ENCODE data around the gene FKBP1A. TPM values are rescaled to one million over a fixed set of nuclear protein-coding genes. Genes with fewer than 3 reads are reported as not detected.

The FKBP1A gene
- total and polyA plus RNA-seq, 12 donors = 110 to 311 (median 140) TPM

- DNase-seq = peak in 1 of 2 donors; percentile 51
- H3K9me3 ChIP-seq = no peaks in the 10 kb centered on the region
- peak in 7 of 8 donors; percentile 22 to 65 (median 59) for ATAC-seq
- no peak overlapping the region for H3K4me3 ChIP-seq
- H3K36me3 ChIP-seq = peaks cover 0 to 63% (median 19%) of the 10 kb centered on the region in 9 donors
- H3K4me1 ChIP-seq = peaks cover 29 to 96% (median 94%) of the 10 kb centered on the region in 9 donors
- WGBS, 2 donors = 23 to 40% methylated on average over 2 of the region's 2 CpGs
- intact Hi-C loops (cut with DNase I) = loop anchor here in 4 of 10 donors (2.0 to 5.0 kb wide), 3 partner anchors 37 to 47 kb away; partner anchors contain the start of gene SDCBP2 (in 2 of the 4)
- H3K27ac ChIP-seq = peak overlapping the region; percentile 37 to 80 (median 68)
- no peaks in the 10 kb centered on the region for H3K27me3 ChIP-seq
- TF ChIP-seq CTCF (IDR thresholded peaks at IDR 0.05) = peak in 6 of 9 donors; percentile 8 to 37 (median 18)
These were observed 18.6 kb downstream of the FKBP1A start for GRCh38 chr20:1374246-1374645.

DNA sequence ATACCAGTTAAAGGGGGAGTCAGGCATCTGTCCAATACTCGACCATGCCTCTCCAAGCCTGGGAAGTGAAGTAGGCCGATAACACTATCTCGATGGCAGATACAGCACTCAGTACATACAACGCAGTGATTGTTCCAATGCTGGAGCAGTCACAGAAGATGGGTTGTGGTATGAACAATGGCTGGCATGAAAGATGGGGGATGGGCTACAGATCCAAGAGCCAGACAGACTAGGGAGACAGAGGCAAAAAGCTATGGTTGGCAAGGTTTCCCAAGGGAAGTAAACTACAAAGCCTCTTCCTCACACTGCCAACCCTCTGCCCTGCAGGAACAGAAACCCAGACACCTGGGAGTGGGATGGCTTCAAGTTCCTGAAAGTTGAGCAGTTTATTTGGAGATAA, 19.2 kb downstream of the FKBP1A start:
- Histone ChIP-seq H3K4me1 (peaks cover 29 to 94% (median 88%) of the 10 kb centered on the region in 9 donors), H3K27me3 (no peaks in the 10 kb centered on the region), H3K36me3 (peaks cover 0 to 69% (median 19%) of the 10 kb centered on the region in 9 donors), H3K27ac (peak overlapping the region in 9 of 10 donors; percentile 33 to 80 (median 71)), H3K9me3 (no peaks in the 10 kb centered on the region), H3K4me3 (no peak overlapping the region)
- intact Hi-C loops (cut with DNase I) = loop anchor here in 4 of 10 donors (2.0 to 5.0 kb wide), 3 partner anchors 36 to 47 kb away; partner anchors contain the start of gene SDCBP2 (in 2 of the 4)
- peak in 1 of 2 donors; percentile 4 for DNase-seq
- no peak for ATAC-seq
- 17 to 23% methylated on average over 4 of the region's 4 CpGs for WGBS, 2 donors
- no peak for TF ChIP-seq CTCF (IDR thresholded peaks at IDR 0.05)

DNA sequence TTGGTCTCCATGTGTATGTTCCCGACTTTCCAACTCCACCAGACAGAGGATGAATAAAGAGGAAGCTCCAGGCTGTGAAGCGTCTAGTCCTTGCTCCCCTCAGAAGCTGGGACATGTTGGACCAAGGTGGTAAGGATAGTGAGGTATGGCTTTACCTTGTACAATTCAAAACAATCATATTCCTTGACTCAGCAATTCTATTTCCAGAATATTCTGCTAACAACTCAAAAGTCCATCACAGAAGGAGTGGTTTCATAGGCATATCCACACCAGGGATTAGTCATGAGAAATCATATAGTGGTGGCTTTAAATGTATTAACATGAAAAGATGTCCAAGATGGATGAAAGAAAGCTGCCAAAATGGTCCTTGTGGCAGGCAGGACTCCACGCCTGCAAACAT, 19.8 kb downstream of the FKBP1A start:
- DNase-seq = peak in 1 of 2 donors; percentile 2
- Histone ChIP-seq H3K27me3 (no peaks in the 10 kb centered on the region), H3K9me3 (no peaks in the 10 kb centered on the region), H3K4me3 (no peak overlapping the region), H3K27ac (peak overlapping the region in 9 of 10 donors; percentile 33 to 80 (median 71)), H3K4me1 (peaks cover 29 to 92% (median 82%) of the 10 kb centered on the region in 9 donors), H3K36me3 (peaks cover 0 to 75% (median 19%) of the 10 kb centered on the region in 9 donors)
- WGBS, 2 donors = 80 to 85% methylated on average over 3 of the region's 3 CpGs
- no peak for TF ChIP-seq CTCF (IDR thresholded peaks at IDR 0.05)
- intact Hi-C loops (cut with DNase I) = loop anchor here in 3 of 10 donors (5.0 kb wide), 2 partner anchors 36 to 46 kb away; partner anchors contain the start of gene SDCBP2 (in 2 of the 3)
- ATAC-seq = no peak

- no peak for TF ChIP-seq CTCF (IDR thresholded peaks at IDR 0.05)
These were observed 20.9 kb downstream of the FKBP1A start for GRCh38 chr20:1371830-1372539.

More at GRCh38 chr20:1371830-1372539, 20.9 kb downstream of the FKBP1A start:
- 88 to 91% methylated on average over 3 to 5 of the region's 5 CpGs for WGBS, 2 donors
- Histone ChIP-seq H3K27ac (peak overlapping the region in 6 of 10 donors; percentile 53 to 80 (median 74)), H3K27me3 (no peaks in the 10 kb centered on the region), H3K4me3 (no peak overlapping the region), H3K36me3 (peaks cover 0 to 85% (median 24%) of the 10 kb centered on the region in 9 donors), H3K9me3 (no peaks in the 10 kb centered on the region), H3K4me1 (peaks cover 29 to 82% (median 71%) of the 10 kb centered on the region in 9 donors)
- intact Hi-C loops (cut with DNase I) = loop anchor here in 3 of 10 donors (5.0 kb wide), 2 partner anchors 35 to 45 kb away; partner anchors contain the start of gene SDCBP2 (in 2 of the 3)
- ATAC-seq (no peak), DNase-seq (no peak)

All from heart right ventricle (tissue), 16 donors.